Choroid plexus epithelial cell (primary cell): Measurements from ENCODE around the gene ZNF619.
A peak's percentile ranks its signal among the peaks of the same experiment; 100 is the strongest.

Experiments used
- DNase-seq: peaks from one replicate; pipeline ENCODE4 v3.0.0-alpha.2; 2010; ENCODE audit warnings: low read depth
- H3K4me3 ChIP-seq: 2 replicates; pipeline ENCODE4 v1.5.1; 2011; ENCODE audit warnings: low read depth, mild to moderate bottlenecking, control low read depth, low read length, moderate library complexity
- CTCF ChIP-seq: conservative IDR thresholded peaks from 2 replicates; pipeline ENCODE4 v1.5.1; 2011; ENCODE audit warnings: low read depth, mild to moderate bottlenecking, control low read depth, inconsistent platforms, low read length, moderate library complexity

The ZNF619 gene

DNA sequence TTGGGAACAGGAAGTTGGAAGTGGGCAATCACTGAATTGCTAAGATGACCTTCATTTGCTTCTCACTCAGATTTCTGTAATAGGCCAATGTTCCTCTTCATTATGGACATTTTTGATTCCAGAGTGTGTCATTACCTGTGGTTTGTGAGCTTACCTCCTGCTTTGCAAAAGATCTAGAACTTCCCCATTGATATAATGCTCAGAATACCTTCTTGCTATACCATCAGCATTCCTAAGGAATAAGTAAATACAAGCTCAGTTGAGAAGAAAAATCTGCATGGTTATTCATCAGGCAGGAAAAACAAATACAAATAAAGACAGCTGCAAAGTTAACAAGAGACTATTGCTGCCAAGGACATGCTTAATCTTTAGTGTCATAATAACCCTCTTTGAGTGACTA lies 25.4 kb upstream of the ZNF619 start:
- no peak overlapping the region for H3K4me3 ChIP-seq
- no peak for DNase-seq
- TF ChIP-seq CTCF = no peak

- DNase-seq = no peak
- H3K4me3 ChIP-seq = no peak overlapping the region
- no peak for TF ChIP-seq CTCF
Measured at GRCh38 chr3:40452057-40452456, 24.9 kb upstream of the ZNF619 start.

- DNase-seq = no peak
- H3K4me3 ChIP-seq = peak overlapping the region; percentile 69
- no peak for TF ChIP-seq CTCF
Measured at GRCh38 chr3:40452562-40452875, 24.4 kb upstream of the ZNF619 start.

DNA sequence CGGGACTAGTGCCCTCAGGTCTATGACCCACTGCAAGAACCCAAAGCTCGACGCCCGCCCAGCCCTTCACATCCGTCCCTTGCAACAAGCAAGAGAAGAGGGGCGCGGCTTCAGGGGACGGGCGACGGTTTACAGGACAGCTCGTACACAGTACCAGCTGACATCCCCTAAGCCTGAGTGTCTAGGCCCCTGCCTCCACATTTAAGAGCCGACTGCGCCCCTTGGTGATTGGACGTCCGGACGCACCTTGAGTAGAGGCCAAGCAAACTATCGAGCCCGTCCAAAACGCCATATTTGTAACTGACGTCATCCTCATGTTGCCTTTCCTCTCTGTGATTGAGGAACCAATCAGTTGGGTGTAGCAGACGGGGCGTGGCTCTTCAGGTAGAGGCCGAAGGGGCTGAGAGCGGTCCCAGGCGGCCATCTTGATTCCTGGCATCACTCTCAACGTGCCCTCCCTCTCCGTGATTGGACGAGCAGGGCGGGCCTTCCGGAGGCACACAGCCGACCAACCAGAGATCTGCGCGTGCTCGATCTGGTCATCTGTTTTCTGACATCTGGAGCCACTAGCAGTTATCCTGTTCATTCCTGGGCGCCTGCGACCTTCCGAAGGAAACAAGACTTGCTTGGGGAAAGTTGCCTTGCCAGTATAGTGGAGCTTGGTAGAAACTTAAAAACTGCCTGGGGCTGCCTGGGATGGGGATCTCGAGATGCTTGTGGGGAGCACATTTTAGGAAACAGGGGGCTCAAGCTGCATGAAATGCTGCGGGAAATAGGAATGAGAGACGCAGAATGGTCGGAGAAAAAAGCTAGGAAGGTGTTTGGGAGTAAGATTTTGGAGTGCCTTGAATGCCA lies 23.8 kb upstream of the ZNF619 start:
- no peak for TF ChIP-seq CTCF
- peak overlapping the region; percentile 69 for H3K4me3 ChIP-seq
- peak; percentile 99 for DNase-seq

DNA sequence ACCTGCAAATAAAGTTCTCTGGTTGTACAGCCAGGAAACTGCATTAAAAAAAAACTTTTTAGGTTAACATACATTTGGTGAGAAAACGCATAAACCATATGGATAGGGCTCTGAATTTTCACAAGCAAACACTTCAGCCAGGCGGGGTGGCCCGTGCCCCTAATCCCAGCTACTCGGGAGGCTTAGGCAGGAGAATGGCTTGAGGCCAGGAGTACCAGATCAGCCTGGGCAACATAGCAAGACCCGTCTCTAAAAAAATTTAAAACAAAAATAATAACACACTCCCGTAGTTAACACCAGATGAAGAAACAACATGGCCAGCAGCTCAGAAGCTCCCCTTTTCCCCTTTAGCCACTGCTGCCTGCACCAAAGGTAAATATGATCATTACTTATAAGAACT lies 23.0 kb upstream of the ZNF619 start:
- TF ChIP-seq CTCF = no peak
- H3K4me3 ChIP-seq = no peak overlapping the region
- no peak for DNase-seq

GRCh38 chr3:40455328-40455727 lies 21.6 kb upstream of the ZNF619 start:
- TF ChIP-seq CTCF = no peak
- DNase-seq = no peak
- no peak overlapping the region for H3K4me3 ChIP-seq

DNA sequence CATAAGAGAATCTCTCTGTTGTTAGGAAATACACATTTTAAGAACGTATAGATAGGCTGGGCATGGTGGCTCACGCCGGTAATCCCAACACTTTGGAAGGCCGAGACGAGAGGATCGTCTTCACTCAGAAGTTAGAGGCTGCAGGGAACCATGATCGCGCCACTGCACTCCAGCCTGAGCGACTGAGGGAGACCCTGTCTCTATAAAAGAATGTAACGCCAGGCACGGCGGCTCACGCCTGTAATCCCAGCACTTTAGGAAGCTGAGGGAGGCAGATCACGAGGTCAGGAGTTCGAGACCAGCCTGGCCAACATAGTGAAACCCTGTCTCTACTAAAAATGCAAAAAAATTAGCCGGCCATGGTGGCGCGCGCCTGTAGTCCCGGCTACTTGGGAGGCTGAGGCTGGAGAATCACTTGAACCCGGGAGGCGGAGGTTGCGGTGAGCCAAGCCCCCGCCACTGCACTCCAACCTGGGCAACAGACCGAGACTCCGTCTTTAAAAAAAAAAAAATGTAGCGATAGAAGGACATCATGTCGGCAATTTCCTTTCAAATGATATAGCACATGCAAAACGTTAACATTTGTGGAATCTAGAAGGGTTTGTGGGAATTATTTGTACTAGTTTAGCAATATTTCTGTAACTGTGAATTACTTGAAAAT lies 20.5 kb upstream of the ZNF619 start:
- no peak for DNase-seq
- no peak for TF ChIP-seq CTCF
- H3K4me3 ChIP-seq = peak overlapping the region; percentile 97
